NCI-H146 treated with DMSO at 0.1 percent for 48 hours (cell line): ENCODE measurements around the gene S100A2.

Experiments
- DNase-seq: peaks from one replicate; lab custom pipeline; 2025; ENCODE audit not compliant: unreplicated experiment; lab: John Stamatoyannopoulos, UW

Gene S100A2

DNA sequence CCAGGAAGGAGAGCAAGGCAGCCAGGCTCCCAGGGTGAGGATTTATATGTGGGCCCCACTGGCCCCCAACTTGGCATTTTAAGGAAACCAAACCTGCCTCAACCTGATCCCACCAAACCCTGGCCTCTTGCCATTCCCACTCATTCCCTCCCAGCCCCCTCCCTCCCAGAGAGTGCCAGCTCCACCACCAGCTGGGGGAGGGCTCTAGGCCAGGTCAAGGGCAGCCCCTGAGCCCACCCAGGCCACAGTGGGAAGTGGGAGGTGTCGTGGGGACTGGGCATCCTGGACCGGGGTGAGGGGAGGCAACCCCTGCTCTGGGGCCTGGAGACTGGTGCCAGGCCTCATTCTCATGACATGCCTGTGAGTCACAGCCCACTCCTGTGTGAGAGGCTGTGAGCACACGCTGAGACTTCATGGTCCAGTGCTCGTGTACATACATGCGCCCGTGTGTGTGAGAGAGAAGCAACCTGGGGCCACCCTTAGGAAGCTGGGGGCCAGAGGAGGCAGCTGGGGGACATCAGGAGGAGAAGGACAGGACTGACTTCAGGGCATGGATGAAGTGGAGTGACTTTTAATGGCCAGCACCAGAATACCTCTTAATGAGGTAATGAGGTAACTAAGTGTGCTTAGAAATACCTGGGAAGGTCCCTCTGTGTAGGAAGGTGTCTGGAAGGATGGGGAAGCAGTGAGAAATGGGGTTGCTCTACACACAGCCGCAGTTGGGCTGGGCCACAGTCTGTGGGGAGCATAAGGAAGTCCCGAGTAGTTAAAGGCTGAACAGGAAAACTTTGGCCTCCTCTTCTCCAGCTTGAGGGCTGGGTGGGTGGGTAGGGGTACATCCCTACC lies at the start of gene S100A2:
Gene S100A2, minus strand, starts transcription at position 316 of the 846 bp plus-strand sequence. CDS start 1,967 bp downstream, outside the sequence.
- no peak for DNase-seq

DNA sequence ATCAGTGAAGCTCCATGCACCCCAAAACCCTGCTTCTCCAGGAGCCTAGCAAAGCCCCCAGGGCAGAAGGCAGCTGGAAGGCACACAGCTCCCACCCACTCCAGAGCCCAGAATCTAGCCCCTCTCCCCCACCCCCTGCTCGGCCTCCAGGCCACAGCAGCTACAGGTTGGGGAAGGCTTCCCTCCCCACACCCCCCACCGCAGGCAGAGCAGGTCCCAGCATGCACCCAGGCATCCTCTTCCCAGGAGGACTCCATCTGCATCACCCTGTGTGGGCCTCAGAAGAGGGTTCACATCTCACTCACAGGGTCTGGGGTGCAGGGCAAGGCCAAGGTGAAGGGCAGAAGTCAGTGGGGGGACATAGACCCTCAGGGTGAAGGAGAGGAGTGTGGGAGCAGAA lies 49.8 kb upstream of the S100A2 start:
- no peak for DNase-seq

DNA sequence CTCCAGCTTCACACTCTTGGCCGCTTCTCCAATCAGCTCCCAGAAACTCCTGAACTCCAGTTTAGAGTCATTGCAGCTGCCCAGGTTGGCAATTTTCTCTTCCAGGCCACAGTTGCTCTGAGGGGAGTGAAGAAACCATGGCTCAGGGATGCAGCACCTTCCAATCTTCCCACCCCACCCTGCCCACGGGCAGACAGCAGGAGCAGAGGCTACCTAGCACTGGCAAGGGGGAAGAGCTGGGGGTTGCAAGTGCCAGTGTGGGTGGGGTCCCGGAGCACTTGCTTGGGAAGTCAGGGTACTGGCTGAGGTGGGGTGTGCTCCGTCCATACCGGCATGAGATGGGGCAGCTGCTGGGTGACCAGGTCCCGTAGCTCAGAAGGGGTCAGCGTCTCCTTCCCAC lies 49.3 kb upstream of the S100A2 start:
- DNase-seq: no peak

GRCh38 chr1:153614189-153614900 lies 48.7 kb upstream of the S100A2 start:
- no peak for DNase-seq

DNA sequence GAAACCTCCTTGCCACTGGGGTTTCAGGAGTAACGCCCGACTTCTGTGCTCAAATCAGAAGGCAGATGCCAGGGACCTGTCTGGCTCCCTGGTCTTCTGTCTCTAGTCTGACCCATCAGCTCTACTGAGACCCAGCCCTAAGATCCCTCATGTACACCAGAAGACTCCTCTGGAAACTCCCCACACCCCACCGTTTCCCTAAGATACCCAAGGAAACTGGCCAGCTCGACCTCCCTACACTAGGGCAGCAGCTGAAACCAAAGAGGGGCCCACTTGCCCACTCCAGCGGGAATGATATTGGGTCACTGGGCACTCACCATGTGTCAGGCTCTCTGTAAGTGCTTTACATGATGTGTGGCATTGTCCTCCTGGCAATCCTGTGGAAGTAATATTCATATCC lies 47.8 kb upstream of the S100A2 start:
- DNase-seq: no peak

- DNase-seq: no peak
Observed at GRCh38 chr1:153612755-153613331, 47.2 kb upstream of the S100A2 start, which contains the start of gene S100A16. Gene S100A16 (minus strand): TSS chr1:153613137. CDS start chr1:153608151, 4,986 bp downstream.

GRCh38 chr1:153612111-153612754 lies 46.6 kb upstream of the S100A2 start:
- no peak for DNase-seq

- no peak for DNase-seq
Observed at GRCh38 chr1:153611356-153611755, 45.7 kb upstream of the S100A2 start.

GRCh38 chr1:153610811-153611301 lies 45.2 kb upstream of the S100A2 start:
- DNase-seq: no peak

- no peak for DNase-seq
Observed at GRCh38 chr1:153610334-153610733, 44.7 kb upstream of the S100A2 start.

GRCh38 chr1:153609585-153609907 lies 43.9 kb upstream of the S100A2 start:
- no peak for DNase-seq

DNA sequence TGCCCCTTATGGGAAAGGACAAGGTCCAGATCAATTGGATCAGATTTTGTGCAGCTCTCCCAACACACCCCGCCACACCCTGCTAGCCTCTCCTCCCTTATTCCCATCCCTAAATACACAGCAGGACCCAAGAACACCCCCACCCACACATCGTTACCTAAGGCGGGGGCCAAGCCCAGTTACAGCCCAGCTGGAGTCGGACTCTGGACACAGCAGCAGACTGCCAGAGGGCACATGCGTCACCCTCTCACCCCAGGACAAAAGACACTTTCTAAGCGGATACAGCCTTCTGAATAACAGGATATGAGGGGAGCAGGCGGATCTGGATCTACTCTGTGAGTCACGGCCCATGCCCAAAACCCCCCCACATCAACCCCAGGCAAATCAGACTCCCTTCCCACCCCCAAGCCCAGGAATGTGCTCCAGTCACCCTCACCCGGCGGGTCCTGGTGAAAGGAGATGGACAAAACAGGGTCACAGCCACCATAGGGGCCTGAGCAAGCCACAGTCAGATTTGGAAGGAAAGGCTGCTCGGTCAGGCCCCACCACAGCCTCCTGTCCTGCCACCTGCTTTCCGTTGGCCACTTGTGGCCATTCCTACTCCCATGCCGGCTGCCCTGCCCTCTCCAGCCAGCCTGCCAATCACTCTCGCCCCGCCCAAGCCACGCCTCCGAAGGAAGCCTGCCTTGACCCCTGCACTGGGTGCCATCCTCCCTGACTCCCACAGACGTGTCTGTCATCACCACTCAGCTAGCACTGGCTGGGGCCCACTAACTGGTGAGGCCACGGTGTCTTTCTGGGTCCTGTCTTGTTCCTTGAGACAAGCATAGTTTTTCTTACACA lies 43.3 kb upstream of the S100A2 start:
- DNase-seq: peak; percentile 53

DNA sequence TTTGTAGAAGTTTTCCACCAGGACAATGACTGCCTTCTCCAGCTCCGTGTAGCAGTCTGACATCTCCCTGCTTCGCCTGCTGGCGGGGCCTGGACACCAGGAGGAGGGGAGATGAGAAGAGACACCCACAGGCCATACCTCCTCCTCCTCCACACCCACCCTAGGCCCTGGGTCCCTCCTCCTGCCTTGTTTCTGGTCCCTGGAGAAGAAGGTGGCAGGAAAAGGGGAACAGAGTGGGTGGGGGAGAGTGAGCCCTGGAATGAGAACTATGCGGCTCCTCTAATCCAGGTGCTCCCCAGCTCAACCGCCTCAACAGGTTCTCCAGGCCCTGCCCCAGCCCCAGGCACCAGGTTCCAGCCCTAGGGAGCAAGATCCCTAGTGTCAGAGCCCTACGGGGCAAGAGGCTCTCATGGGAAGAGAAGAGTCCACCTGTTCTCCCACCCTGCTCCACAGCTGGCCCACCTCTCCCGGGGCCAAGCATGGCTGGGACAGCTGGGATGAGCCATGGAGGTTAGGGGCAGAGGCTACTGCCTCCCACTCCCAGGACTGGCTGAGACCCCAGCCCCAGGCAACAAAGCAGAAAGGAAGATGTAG lies 42.5 kb upstream of the S100A2 start:
- DNase-seq: no peak

- no peak for DNase-seq
Observed at GRCh38 chr1:153607381-153607780, 41.7 kb upstream of the S100A2 start.

GRCh38 chr1:153606194-153606593 lies 40.5 kb upstream of the S100A2 start:
- DNase-seq: no peak

DNA sequence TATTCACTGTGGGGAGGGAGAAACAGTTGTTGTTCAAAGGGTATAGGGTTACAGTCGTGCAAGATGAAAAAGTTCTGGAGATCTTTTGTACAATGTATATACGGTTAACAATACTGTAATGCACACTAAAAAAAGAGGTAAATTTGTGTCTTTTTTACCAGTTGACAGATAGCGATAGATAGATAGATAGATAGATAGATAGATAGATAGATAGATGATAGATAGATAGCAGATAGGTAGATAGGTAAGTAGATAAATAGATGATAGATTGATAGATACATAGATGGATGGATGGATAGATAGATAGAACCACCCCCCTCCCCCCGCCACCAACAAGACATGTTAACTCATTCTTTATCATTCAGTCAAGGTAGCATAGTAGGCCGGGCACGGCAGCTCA lies 37.1 kb upstream of the S100A2 start:
- DNase-seq: no peak

DNA sequence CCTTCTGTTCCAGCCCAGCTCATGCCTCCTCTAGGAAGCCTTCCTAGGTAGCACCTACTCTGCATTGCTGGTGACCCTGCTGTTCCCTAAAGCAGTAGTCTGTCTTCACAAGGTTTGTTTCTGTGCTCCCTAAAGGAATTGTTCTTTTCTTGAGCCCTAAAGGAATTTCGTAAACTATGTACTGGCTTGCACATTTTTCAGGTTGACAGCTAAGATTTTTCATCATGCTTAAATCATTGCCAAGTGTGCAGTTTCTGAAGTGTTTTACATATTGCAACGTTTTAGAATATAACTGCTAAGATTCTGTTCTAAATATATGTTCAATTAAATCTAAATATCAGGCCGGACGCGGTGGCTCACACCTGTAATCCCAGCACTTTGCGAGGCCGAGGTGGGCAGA lies 34.2 kb upstream of the S100A2 start:
- no peak for DNase-seq

DNA sequence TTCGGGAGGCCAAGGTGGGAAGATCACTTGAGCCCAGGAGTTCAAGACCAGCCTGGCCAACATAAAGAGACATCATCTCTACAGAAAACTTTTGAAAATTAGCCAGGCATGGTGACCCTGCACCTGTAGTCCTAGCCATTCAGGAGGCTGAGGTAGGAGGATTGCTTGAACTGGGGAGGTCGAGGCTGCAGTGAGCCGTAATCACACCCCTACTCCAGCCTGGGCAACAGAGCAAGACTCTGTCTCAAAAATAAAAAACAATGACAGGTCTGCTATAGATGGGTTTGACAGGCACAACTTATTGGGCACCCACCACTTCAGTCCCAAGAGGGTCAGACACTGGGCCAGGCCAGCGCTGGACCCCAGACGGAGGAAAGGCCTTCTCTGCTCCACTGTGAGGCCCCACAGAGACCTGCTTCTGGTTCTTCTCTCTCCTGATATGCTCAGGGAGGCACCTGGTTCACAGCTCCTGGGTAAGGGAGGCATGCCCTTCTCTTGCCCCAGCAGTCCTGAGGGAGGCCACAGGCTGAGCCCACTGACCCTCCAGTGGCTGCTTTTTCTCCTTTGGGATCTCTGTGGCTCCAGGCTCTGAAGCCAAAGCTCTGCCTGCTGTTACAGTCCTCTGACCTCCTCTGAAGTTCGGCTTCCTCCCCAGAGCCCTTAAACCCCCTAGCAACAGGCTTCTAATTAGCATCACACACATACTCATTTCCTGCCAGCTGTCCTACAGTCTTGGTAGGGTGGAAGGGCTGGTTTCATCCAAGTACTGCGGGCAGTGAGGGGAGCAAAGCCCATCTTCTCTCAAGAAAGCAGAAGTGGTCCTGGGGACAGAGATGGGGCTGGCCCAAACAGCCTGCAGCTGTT lies 32.9 kb upstream of the S100A2 start:
- peak; percentile 69 for DNase-seq

DNA sequence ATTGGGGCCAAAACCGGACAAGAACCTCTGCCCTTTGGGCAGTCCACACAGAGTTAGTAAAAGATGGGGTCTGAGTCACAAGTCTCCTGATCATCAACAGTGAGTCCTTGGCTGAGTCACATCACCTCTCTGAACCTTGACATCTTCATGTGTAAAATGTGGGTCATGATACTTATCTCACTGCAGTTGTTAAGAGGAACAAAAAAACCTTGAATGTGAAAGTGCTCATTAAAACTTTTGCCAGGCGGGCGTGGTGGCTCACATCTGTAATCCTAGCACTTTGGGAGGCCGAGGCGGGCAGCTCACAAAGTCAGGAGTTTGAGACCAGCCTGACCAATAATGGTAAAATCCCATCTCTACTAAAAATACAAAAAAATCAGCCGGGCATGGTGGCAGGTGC lies 31.6 kb upstream of the S100A2 start:
- DNase-seq: no peak
